ENCODE data around the gene C17orf67. TPM values are rescaled to one million over a fixed set of nuclear protein-coding genes. Genes with fewer than 3 reads are reported as not detected.

C17orf67 gene
- total RNA-seq, 1 donor from 2014 or later: 1.4 TPM

DNA sequence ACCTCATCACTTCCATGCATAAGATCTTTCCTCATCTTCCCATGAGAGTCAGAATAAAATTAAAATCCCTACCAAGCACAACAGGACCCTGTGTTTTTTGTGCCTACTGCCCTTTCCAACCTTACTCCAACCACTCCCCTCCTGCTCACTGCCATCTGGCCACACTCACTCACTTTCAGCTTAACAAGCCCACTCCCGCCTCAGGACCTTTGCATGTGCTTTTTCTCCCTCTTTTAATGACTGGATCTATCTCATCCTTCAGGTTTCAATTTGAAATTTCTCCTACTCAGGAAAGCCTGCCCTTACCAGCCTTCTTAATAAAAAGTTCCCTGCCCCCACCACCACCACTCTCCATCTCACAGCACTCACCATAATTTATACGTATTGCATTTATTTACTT, 14.7 kb downstream of the C17orf67 start:
- peaks cover 2% of the 10 kb centered on the region for H3K36me3 Mint-ChIP-seq
- Histone ChIP-seq H3K27ac (no peak overlapping the region), H3K27me3 (no peaks in the 10 kb centered on the region), H3K4me3 (no peak overlapping the region), H3K36me3 (no peaks in the 10 kb centered on the region), H2AFZ (replicated peaks) (no peak overlapping the region), H3K4me2 (no peak overlapping the region), H3F3A (ENCODE audit: low read depth) (no peaks in the 10 kb centered on the region), H3K9me3 (ENCODE audit: low read depth) (no peaks in the 10 kb centered on the region), H4K20me1 (ENCODE audit: low read depth) (no peaks in the 10 kb centered on the region), H3K4me1 (no peaks in the 10 kb centered on the region), H3K79me2 (ENCODE audit: low read depth) (no peaks in the 10 kb centered on the region), H3K9ac (no peak overlapping the region)
- TF ChIP-seq EZH2 (IDR thresholded peaks at IDR 0.05) (no peak), EZH2phosphoT487 (IDR thresholded peaks at IDR 0.05) (no peak)
- TF ChIP-seq, protein P1, sequence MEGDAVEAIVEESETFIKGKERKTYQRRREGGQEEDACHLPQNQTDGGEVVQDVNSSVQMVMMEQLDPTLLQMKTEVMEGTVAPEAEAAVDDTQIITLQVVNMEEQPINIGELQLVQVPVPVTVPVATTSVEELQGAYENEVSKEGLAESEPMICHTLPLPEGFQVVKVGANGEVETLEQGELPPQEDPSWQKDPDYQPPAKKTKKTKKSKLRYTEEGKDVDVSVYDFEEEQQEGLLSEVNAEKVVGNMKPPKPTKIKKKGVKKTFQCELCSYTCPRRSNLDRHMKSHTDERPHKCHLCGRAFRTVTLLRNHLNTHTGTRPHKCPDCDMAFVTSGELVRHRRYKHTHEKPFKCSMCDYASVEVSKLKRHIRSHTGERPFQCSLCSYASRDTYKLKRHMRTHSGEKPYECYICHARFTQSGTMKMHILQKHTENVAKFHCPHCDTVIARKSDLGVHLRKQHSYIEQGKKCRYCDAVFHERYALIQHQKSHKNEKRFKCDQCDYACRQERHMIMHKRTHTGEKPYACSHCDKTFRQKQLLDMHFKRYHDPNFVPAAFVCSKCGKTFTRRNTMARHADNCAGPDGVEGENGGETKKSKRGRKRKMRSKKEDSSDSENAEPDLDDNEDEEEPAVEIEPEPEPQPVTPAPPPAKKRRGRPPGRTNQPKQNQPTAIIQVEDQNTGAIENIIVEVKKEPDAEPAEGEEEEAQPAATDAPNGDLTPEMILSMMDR (IDR thresholded peaks at IDR 0.05): no peak
- peak overlapping the region; percentile 39 for H3K4me3 Mint-ChIP-seq
- no peak overlapping the region for H3K27ac Mint-ChIP-seq
- no peaks in the 10 kb centered on the region for H3K9me3 Mint-ChIP-seq
- DNase-seq (ENCODE audit: low spot score): no peak
- H3K27me3 Mint-ChIP-seq (ENCODE audit: insufficient read depth, low read depth): no peaks in the 10 kb centered on the region
- H3K4me1 Mint-ChIP-seq: peaks cover 6% of the 10 kb centered on the region

DNA sequence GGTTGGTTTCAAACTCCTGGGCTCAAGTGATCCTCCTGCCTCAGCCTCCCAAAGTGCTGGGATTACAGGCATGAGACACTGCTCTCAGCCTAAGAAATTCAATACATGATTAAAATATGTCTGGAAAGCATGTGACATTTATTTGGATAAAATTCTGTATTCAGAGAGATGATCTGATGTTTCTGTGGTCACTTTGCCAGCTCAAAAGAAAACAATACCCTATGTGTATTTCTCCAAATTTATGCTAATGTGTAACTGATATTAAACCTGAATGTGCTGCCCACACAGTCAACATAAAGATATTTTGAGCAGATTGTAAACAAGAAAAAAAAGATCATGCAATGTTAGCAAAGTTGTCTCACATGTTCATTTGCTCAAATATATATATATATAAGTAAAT, 16.7 kb downstream of the C17orf67 start:
- Histone ChIP-seq H3K79me2 (ENCODE audit: low read depth) (no peaks in the 10 kb centered on the region), H3K4me3 (no peak overlapping the region), H3K4me2 (no peak overlapping the region), H3K9ac (no peak overlapping the region), H3K4me1 (no peaks in the 10 kb centered on the region), H3K9me3 (ENCODE audit: low read depth) (no peaks in the 10 kb centered on the region), H4K20me1 (ENCODE audit: low read depth) (no peaks in the 10 kb centered on the region), H3K36me3 (no peaks in the 10 kb centered on the region), H3K27me3 (no peaks in the 10 kb centered on the region), H3F3A (ENCODE audit: low read depth) (no peaks in the 10 kb centered on the region), H3K27ac (no peak overlapping the region), H2AFZ (replicated peaks) (no peak overlapping the region)
- Mint-ChIP-seq H3K36me3 (no peaks in the 10 kb centered on the region), H3K27me3 (ENCODE audit: insufficient read depth, low read depth) (no peaks in the 10 kb centered on the region), H3K4me3 (no peak overlapping the region), H3K27ac (no peak overlapping the region), H3K4me1 (peaks cover 6% of the 10 kb centered on the region), H3K9me3 (no peaks in the 10 kb centered on the region)
- TF ChIP-seq EZH2phosphoT487 (IDR thresholded peaks at IDR 0.05) (no peak), EZH2 (IDR thresholded peaks at IDR 0.05) (no peak)
- TF ChIP-seq, protein P1 (IDR thresholded peaks at IDR 0.05): no peak
- no peak for DNase-seq (ENCODE audit: low spot score)

DNA sequence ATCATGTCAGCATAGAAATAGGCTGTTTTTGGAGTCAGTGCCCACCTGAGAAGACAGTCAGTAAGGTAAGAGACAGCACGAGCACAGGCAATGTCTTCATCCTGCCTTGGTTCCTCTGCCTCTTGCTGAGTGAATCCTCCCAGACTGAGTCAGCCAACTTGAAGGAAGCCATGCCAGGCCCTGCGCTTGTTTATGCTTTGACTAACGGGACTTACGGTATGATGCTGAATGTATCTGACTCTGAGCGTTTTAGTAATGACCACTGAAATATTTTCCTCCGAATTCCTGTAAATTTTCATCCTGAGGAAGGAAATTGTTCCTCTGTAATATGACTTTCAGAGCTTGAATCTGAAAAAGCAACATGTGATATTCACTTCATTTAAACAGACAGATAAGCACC, 18.0 kb downstream of the C17orf67 start:
- TF ChIP-seq EZH2 (IDR thresholded peaks at IDR 0.05) (no peak), EZH2phosphoT487 (IDR thresholded peaks at IDR 0.05) (no peak)
- TF ChIP-seq, protein P1 (IDR thresholded peaks at IDR 0.05): no peak
- no peaks in the 10 kb centered on the region for H3K79me2 ChIP-seq (ENCODE audit: low read depth)
- H3K27ac ChIP-seq: no peak overlapping the region
- no peak overlapping the region for H3K4me2 ChIP-seq
- no peaks in the 10 kb centered on the region for H3K27me3 Mint-ChIP-seq (ENCODE audit: insufficient read depth, low read depth)
- peaks cover 11% of the 10 kb centered on the region for H3K4me1 Mint-ChIP-seq
- H3K4me1 ChIP-seq: peaks cover 9% of the 10 kb centered on the region
- H3K9me3 ChIP-seq (ENCODE audit: low read depth): no peaks in the 10 kb centered on the region
- no peak overlapping the region for H2AFZ ChIP-seq (replicated peaks)
- H3K36me3 Mint-ChIP-seq: no peaks in the 10 kb centered on the region
- H3F3A ChIP-seq (ENCODE audit: low read depth): no peaks in the 10 kb centered on the region
- no peaks in the 10 kb centered on the region for H3K9me3 Mint-ChIP-seq
- no peak overlapping the region for H3K9ac ChIP-seq
- no peak overlapping the region for H3K27ac Mint-ChIP-seq
- no peaks in the 10 kb centered on the region for H3K36me3 ChIP-seq
- no peak overlapping the region for H3K4me3 Mint-ChIP-seq
- H3K4me3 ChIP-seq: no peak overlapping the region
- no peak for DNase-seq (ENCODE audit: low spot score)
- no peaks in the 10 kb centered on the region for H4K20me1 ChIP-seq (ENCODE audit: low read depth)
- H3K27me3 ChIP-seq: no peaks in the 10 kb centered on the region

Measured in neural progenitor cell (in vitro differentiated cells).